GM12878 (cell line): Measurements from ENCODE around the gene CRTC3. TPM values are rescaled to one million over a fixed set of nuclear protein-coding genes. Genes with fewer than 3 reads are reported as not detected.

Experiments used
- ATAC-seq: fragments of 200-7000 bp; cut with Tn5 transposase; 3 replicates; pipeline ENCODE4 v1.9.1; 2020; ENCODE audit warnings: mild to moderate bottlenecking, moderate library complexity
- BruUV-seq: library from RNA; stranded (reverse); fragments of 400-500 nt; replicated peaks from 2 replicates; lab custom pipeline; 2021; lab: Mats Ljungman, UMichigan
- CTCF ChIA-PET: fragments of 300-600 bp; sonication (Branson Sonifier 250); formaldehyde crosslinking; extraction: SDS; loops from one replicate; lab custom pipeline; 2021; ENCODE audit warnings: inconsistent platforms; lab: Yijun Ruan, JAX
- POLR2A ChIA-PET: fragments of 350-600 bp; formaldehyde crosslinking; extraction: SDS; loops from one replicate; lab custom pipeline; 2021; ENCODE audit warnings: inconsistent platforms; lab: Charles Lee
- RAD21 ChIA-PET: fragments of 300-600 bp; sonication (Branson Sonifier 250); formaldehyde crosslinking; loops from one replicate; lab custom pipeline; 2023; ENCODE audit warnings: antibody characterized with exemption; ENCODE audit not compliant: unreplicated experiment; lab: Charles Lee
- SMC1A ChIA-PET: fragments of 300-600 bp; sonication (Branson Sonifier 250); formaldehyde crosslinking; loops from one replicate; lab custom pipeline; 2023; ENCODE audit not compliant: unreplicated experiment, uncharacterized antibody; lab: Charles Lee
- DNase-seq: peaks from one replicate; pipeline ENCODE4 v3.0.0-alpha.2; 2011; ENCODE audit warnings: low read depth, low spot score
- FAIRE-seq: peaks from 3 replicates; lab custom pipeline; 2011; peaks lifted over from hg19 to GRCh38; lab: Jason Lieb, UNC
- H2AFZ ChIP-seq: 2 replicates; pipeline ENCODE4 v1.6.0; 2011; ENCODE audit warnings: low read depth, low read length, control low read depth; ENCODE audit not compliant: control insufficient read depth
- H3K27ac ChIP-seq: 2 replicates; pipeline ENCODE4 v1.5.1; 2011; ENCODE audit warnings: control low read depth; ENCODE audit not compliant: control insufficient read depth, insufficient read depth
- H3K27me3 ChIP-seq, 2 experiments: replicated peaks in 1 of 2; 2 replicates each; pipeline versions ENCODE4 v1.6.0 to v1.6.1; 2011; ENCODE audit warnings: low read length in 1 of 2; ENCODE audit not compliant: control insufficient read depth in 2 of 2, insufficient read depth in 2 of 2
- H3K36me3 ChIP-seq, 2 experiments: 2 replicates each; pipeline ENCODE4 v1.5.1; 2011; ENCODE audit warnings: low read length in 1 of 2; ENCODE audit not compliant: control insufficient read depth in 2 of 2, insufficient read depth in 2 of 2
- H3K4me1 ChIP-seq: 2 replicates; pipeline ENCODE4 v1.6.1; 2011; ENCODE audit warnings: mild to moderate bottlenecking, low read length, moderate library complexity, mixed read lengths; ENCODE audit not compliant: control insufficient read depth, insufficient read depth
- H3K4me2 ChIP-seq: 2 replicates; pipeline ENCODE4 v1.6.0; 2011; ENCODE audit warnings: control low read depth; ENCODE audit not compliant: control insufficient read depth, insufficient read depth
- H3K4me3 ChIP-seq: fragments of 200-600 bp; sonication (generic); 2 replicates; pipeline ENCODE4 v1.5.1; 2016
- H3K79me2 ChIP-seq: 2 replicates; pipeline ENCODE4 v1.6.0; 2011; ENCODE audit warnings: low read length; ENCODE audit not compliant: control insufficient read depth, insufficient read depth
- H3K9ac ChIP-seq: 2 replicates; pipeline ENCODE4 v1.8.0; 2011; ENCODE audit warnings: low read length, control low read depth, mixed read lengths; ENCODE audit not compliant: control insufficient read depth, insufficient read depth
- H3K9me3 ChIP-seq: replicated peaks from 3 replicates; pipeline ENCODE4 v1.5.1; 2011; ENCODE audit warnings: mild to moderate bottlenecking, low read length; ENCODE audit not compliant: control insufficient read depth, insufficient read depth
- H4K20me1 ChIP-seq: 2 replicates; pipeline ENCODE4 v1.6.0; 2011; ENCODE audit not compliant: control insufficient read depth, insufficient read depth
- BACH1 ChIP-seq: fragments of 450-650 bp; IDR thresholded peaks from 2 replicates; pipeline ENCODE4 v1.6.1; 2017; ENCODE audit warnings: mild to moderate bottlenecking, borderline replicate concordance
- CBX3 ChIP-seq: fragments of 200-600 bp; sonication (generic); IDR thresholded peaks from 2 replicates; pipeline ENCODE4 v1.6.1; 2016; ENCODE audit warnings: low read depth, borderline replicate concordance
- CREM ChIP-seq: IDR thresholded peaks from 2 replicates; pipeline ENCODE4 v1.6.1; 2014; ENCODE audit warnings: antibody characterized with exemption, low read depth
- DPF2 ChIP-seq: fragments of 450-650 bp; IDR thresholded peaks from 2 replicates; pipeline ENCODE4 v1.6.1; 2017; ENCODE audit warnings: mild to moderate bottlenecking
- JUND ChIP-seq: IDR thresholded peaks from 2 replicates; pipeline ENCODE4 v1.6.1; 2012; ENCODE audit warnings: low read depth, mild to moderate bottlenecking, low read length, improper control_type of control experiment, moderate library complexity
- MLLT1 ChIP-seq: fragments of 450-650 bp; IDR thresholded peaks from 2 replicates; pipeline ENCODE4 v1.6.1; 2016; ENCODE audit warnings: mild to moderate bottlenecking
- RFX5 ChIP-seq: IDR thresholded peaks from 2 replicates; pipeline ENCODE4 v1.6.1; 2011; ENCODE audit warnings: low read depth, low read length, improper control_type of control experiment
- SKIL ChIP-seq: fragments of 450-650 bp; IDR thresholded peaks from 2 replicates; pipeline ENCODE4 v1.6.1; 2017; ENCODE audit warnings: mild to moderate bottlenecking, low read depth, inconsistent platforms; ENCODE audit not compliant: poor library complexity, severe bottlenecking
- SMC3 ChIP-seq: IDR thresholded peaks from 2 replicates; pipeline ENCODE4 v1.6.1; 2011; ENCODE audit warnings: low read length, improper control_type of control experiment, borderline replicate concordance
- TARDBP ChIP-seq: IDR thresholded peaks from 2 replicates; pipeline ENCODE4 v1.6.1; 2016; ENCODE audit warnings: borderline replicate concordance
- TBL1XR1 ChIP-seq: IDR thresholded peaks from 2 replicates; pipeline ENCODE4 v1.6.1; 2012; ENCODE audit warnings: low read depth, low read length, improper control_type of control experiment
- YBX1 ChIP-seq: fragments of 450-650 bp; IDR thresholded peaks from 2 replicates; pipeline ENCODE4 v1.6.1; 2016; ENCODE audit warnings: antibody characterized with exemption
- ZBED1 ChIP-seq: IDR thresholded peaks from 2 replicates; pipeline ENCODE4 v1.6.1; 2016; ENCODE audit warnings: borderline replicate concordance
- ZNF24 ChIP-seq: fragments of 450-650 bp; IDR thresholded peaks from 2 replicates; pipeline ENCODE4 v1.6.1; 2017; ENCODE audit warnings: antibody characterized with exemption, mild to moderate bottlenecking
- WGBS: methylation state at CpG from one replicate; pipeline ENCODE4 v1.1.6; 2016; ENCODE audit warnings: low lambda C conversion rate; ENCODE audit not compliant: insufficient replicate concordance, insufficient coverage; ENCODE audit errors: missing lambda C conversion rate; 5-methylcytosine and 5-hydroxymethylcytosine counted together
- in situ Hi-C: fragments of 300-500 bp; cut with MboI; formaldehyde crosslinking; loops from 9 replicates; pipeline ENCODE4 v1.14.3; 2018; ENCODE audit warnings: mixed read lengths
- intact Hi-C: fragments of 100-400 bp; cut with micrococcal nuclease; formaldehyde crosslinking; loops from one replicate; pipeline ENCODE4 v1.14.2; 2022; ENCODE audit not compliant: unreplicated experiment
- polyA plus RNA-seq, 11 experiments: library from polyadenylated mRNA; depleted of rRNA in 4 of 11; unstranded in 6 of 11; stranded (reverse) in 5 of 11; fragments of >200 nt; fragmentation: Nextera tagmentation in 4 of 11; fragmentation: Illumina TruSeq in 1 of 11; extraction: Ambion mirVana in 4 of 11; extraction: Trizol in 1 of 11; gene quantifications; 1 replicate in 1 of 11; 2 replicates in 10 of 11; pipeline versions ENCODE4 v1.2.1 to v1.2.3, GENCODE V29; 2011 to 2016; ENCODE audit warnings: inconsistent platforms in 2 of 11, missing spikeins in 2 of 11, low read depth in 1 of 11
- total RNA-seq, 4 experiments: library from RNA; depleted of rRNA in 3 of 4; stranded (reverse); fragments of >200 nt in 3 of 4; fragmentation: Illumina TruSeq in 1 of 4; extraction: Trizol in 1 of 4; gene quantifications; 2 replicates each; pipeline versions ENCODE4 v1.2.1 to v1.2.3, GENCODE V29; 2013 to 2021
- TF ChIP-seq, protein P1 (sequence below): fragments of 450-650 bp; IDR thresholded peaks from 2 replicates; pipeline ENCODE4 v1.6.1; 2014; ENCODE audit warnings: mild to moderate bottlenecking
- TF ChIP-seq, protein P2 (sequence below): fragments of 450-650 bp; IDR thresholded peaks from 2 replicates; pipeline ENCODE4 v1.6.1; 2016; ENCODE audit warnings: mild to moderate bottlenecking, moderate library complexity, borderline replicate concordance

CRTC3 gene
- total and polyA plus RNA-seq, 10 of the 15 experiments (the other 5 are each of a cell fraction or from before 2014, with no cell fraction given) = 3.5 to 36.9 (median 18.9) TPM

DNA sequence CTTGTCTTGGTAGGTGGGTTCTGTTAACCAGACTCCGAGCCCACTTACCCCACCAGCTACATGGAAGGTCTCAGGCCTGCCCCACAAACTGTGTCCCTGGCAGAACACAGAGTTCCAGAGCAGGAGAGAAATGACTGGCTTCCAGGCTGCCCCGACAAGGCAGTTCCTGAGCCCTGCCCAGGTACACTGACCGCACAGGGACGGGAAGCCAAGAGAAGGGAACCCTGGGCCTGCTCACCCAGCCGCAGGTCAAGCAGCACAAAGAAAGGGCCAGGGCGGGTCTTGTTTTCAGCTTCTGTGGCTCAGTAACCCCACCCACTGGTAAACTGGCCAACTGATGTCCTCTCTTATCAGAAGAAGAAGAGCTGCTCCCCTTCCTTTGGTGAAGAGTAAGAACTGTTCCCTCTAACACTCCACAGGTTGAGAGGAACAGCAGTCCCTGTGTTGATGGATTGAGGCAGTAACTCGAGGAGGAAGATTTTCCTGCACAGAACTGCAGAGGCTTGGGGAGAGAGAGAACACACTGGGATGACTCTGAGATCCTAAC lies 68.4 kb downstream of the CRTC3 start:
- intact Hi-C loops = loop anchor here (5.0 kb wide), 4 partner anchors 36 to 276 kb away; no protein-coding TSS in a partner anchor
- ChIA-PET POLR2A (interaction anchor here (1.0 kb wide), 2 partner anchors 24 to 27 kb away, joined by 3 to 4 read pairs; no protein-coding TSS in a partner anchor), CTCF (interaction anchor here (0.5 to 2.1 kb wide), 28 partner anchors 8 to 398 kb away, joined by 3 to 14 read pairs (median 4); partner anchors contain the start of gene FES), RAD21 (interaction anchor here (0.6 to 2.8 kb wide), 23 partner anchors 9 to 333 kb away, joined by 3 to 16 read pairs (median 3); no protein-coding TSS in a partner anchor), SMC1A (interaction anchor here (0.7 to 3.2 kb wide), 22 partner anchors 14 to 290 kb away, joined by 3 to 17 read pairs (median 4); no protein-coding TSS in a partner anchor)
- peak; percentile 46 for DNase-seq
- H3K4me1 ChIP-seq = peaks cover 54% of the 10 kb centered on the region
- H3K79me2 ChIP-seq = peaks cover 4% of the 10 kb centered on the region
- peaks cover 0 to 7% of the 10 kb centered on the region in 2 experiments; a peak in 2 of 4 replicates for H3K36me3 ChIP-seq
- H3K9ac ChIP-seq = peak overlapping the region; percentile 59
- peak; percentile 65 for FAIRE-seq
- peak overlapping the region; percentile 6 for H2AFZ ChIP-seq
- no TSS peak for BruUV-seq
- WGBS = 0% methylated on average over 7 of the region's 7 CpGs
- no peaks in the 10 kb centered on the region for H3K27me3 ChIP-seq
- in situ Hi-C loops = no loop called here
- H3K9me3 ChIP-seq = no peaks in the 10 kb centered on the region; the same call in 2 of the 3 replicates
- no peaks in the 10 kb centered on the region for H4K20me1 ChIP-seq
- H3K27ac ChIP-seq = peak overlapping the region; percentile 82
- peak overlapping the region; percentile 44; the same call in 1 of the 2 replicates for H3K4me3 ChIP-seq
- peak; percentile 64 for ATAC-seq
- peak overlapping the region; percentile 61 for H3K4me2 ChIP-seq
- TF ChIP-seq SMC3 (peak; percentile 38; the same call in 1 of the 2 replicates), JUND (no peak), MLLT1 (no peak), YBX1 (no peak), ZNF24 (no peak), CBX3 (no peak), TBL1XR1 (no peak), BACH1 (no peak), SKIL (no peak), TARDBP (no peak), RFX5 (no peak), DPF2 (peak; percentile 34; the same call in 1 of the 2 replicates), ZBED1 (no peak), CREM (no peak)
- TF ChIP-seq, protein P1, sequence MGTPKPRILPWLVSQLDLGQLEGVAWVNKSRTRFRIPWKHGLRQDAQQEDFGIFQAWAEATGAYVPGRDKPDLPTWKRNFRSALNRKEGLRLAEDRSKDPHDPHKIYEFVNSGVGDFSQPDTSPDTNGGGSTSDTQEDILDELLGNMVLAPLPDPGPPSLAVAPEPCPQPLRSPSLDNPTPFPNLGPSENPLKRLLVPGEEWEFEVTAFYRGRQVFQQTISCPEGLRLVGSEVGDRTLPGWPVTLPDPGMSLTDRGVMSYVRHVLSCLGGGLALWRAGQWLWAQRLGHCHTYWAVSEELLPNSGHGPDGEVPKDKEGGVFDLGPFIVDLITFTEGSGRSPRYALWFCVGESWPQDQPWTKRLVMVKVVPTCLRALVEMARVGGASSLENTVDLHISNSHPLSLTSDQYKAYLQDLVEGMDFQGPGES = no peak
- TF ChIP-seq, protein P2, sequence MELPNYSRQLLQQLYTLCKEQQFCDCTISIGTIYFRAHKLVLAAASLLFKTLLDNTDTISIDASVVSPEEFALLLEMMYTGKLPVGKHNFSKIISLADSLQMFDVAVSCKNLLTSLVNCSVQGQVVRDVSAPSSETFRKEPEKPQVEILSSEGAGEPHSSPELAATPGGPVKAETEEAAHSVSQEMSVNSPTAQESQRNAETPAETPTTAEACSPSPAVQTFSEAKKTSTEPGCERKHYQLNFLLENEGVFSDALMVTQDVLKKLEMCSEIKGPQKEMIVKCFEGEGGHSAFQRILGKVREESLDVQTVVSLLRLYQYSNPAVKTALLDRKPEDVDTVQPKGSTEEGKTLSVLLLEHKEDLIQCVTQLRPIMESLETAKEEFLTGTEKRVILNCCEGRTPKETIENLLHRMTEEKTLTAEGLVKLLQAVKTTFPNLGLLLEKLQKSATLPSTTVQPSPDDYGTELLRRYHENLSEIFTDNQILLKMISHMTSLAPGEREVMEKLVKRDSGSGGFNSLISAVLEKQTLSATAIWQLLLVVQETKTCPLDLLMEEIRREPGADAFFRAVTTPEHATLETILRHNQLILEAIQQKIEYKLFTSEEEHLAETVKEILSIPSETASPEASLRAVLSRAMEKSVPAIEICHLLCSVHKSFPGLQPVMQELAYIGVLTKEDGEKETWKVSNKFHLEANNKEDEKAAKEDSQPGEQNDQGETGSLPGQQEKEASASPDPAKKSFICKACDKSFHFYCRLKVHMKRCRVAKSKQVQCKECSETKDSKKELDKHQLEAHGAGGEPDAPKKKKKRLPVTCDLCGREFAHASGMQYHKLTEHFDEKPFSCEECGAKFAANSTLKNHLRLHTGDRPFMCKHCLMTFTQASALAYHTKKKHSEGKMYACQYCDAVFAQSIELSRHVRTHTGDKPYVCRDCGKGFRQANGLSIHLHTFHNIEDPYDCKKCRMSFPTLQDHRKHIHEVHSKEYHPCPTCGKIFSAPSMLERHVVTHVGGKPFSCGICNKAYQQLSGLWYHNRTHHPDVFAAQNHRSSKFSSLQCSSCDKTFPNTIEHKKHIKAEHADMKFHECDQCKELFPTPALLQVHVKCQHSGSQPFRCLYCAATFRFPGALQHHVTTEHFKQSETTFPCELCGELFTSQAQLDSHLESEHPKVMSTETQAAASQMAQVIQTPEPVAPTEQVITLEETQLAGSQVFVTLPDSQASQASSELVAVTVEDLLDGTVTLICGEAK = no peak
